Caco-2 (cell line): ENCODE data around the gene CAPZA2. TPM values are rescaled to one million over a fixed set of nuclear protein-coding genes. Genes with fewer than 3 reads are reported as not detected.
"Not testable (repeated sequence)": the region's sequence is repeated elsewhere in the genome, so short reads cannot be mapped to it uniquely, and the experiment has no call there.

ENCODE experiments used
- BruUV-seq: library from RNA; stranded (reverse); fragments of 400-500 nt; replicated peaks from 2 replicates; lab custom pipeline; 2021; lab: Mats Ljungman, UMichigan
- CTCF ChIA-PET: fragments of 300-600 bp; sonication (Branson Sonifier 250); formaldehyde crosslinking; loops from one replicate; lab custom pipeline; 2022; ENCODE audit warnings: antibody characterized with exemption; lab: Charles Lee
- POLR2A ChIA-PET: fragments of 300-600 bp; sonication (Branson Sonifier 250); formaldehyde crosslinking; loops from one replicate; lab custom pipeline; 2022; ENCODE audit warnings: antibody characterized with exemption; lab: Charles Lee
- DNase-seq, 2 experiments: peaks; one replicate each; pipeline versions ENCODE4 v3.0.0 to v3.0.0-alpha.2; 2020 to 2022
- H3K27me3 ChIP-seq: replicated peaks from 2 replicates; pipeline ENCODE4 v1.6.0; 2011; ENCODE audit warnings: low read length; ENCODE audit not compliant: control insufficient read depth, insufficient read depth
- H3K36me3 ChIP-seq: 2 replicates; pipeline ENCODE4 v1.5.1; 2011; ENCODE audit warnings: low read length; ENCODE audit not compliant: control insufficient read depth, insufficient read depth
- H3K4me1 ChIP-seq: fragments of 250-450 bp; sonication (Bioruptor Pico); 2 replicates; pipeline ENCODE4 v1.5.1; 2020; ENCODE audit warnings: mild to moderate bottlenecking
- H3K4me3 ChIP-seq: 2 replicates; pipeline ENCODE4 v1.5.1; 2011; ENCODE audit warnings: low read depth, mild to moderate bottlenecking, control low read depth, low read length
- H3K9me3 ChIP-seq: fragments of 250-450 bp; sonication (Bioruptor Pico); 2 replicates; pipeline ENCODE4 v1.5.1; 2020; ENCODE audit warnings: mild to moderate bottlenecking, moderate library complexity
- H3K27ac Mint-ChIP-seq: one replicate; pipeline ENCODE4 v1.8.0; 2022; ENCODE audit warnings: mixed read lengths; ENCODE audit not compliant: unreplicated experiment
- H3K27me3 Mint-ChIP-seq: one replicate; pipeline ENCODE4 v1.8.0; 2022; ENCODE audit warnings: mixed read lengths; ENCODE audit not compliant: insufficient read depth, unreplicated experiment
- H3K36me3 Mint-ChIP-seq: one replicate; pipeline ENCODE4 v1.8.0; 2022; ENCODE audit warnings: mild to moderate bottlenecking, mixed read lengths; ENCODE audit not compliant: insufficient read depth, unreplicated experiment
- H3K4me1 Mint-ChIP-seq: one replicate; pipeline ENCODE4 v1.8.0; 2022; ENCODE audit warnings: low read depth, mixed read lengths; ENCODE audit not compliant: unreplicated experiment
- H3K4me3 Mint-ChIP-seq: one replicate; pipeline ENCODE4 v1.8.0; 2022; ENCODE audit warnings: mild to moderate bottlenecking, moderate library complexity, mixed read lengths; ENCODE audit not compliant: unreplicated experiment
- H3K9me3 Mint-ChIP-seq: one replicate; pipeline ENCODE4 v1.8.0; 2022; ENCODE audit warnings: mixed read lengths; ENCODE audit not compliant: unreplicated experiment
- intact Hi-C: fragments of 100-400 bp; cut with micrococcal nuclease; formaldehyde crosslinking; loops from one replicate; pipeline ENCODE4 v1.10.0; 2022; ENCODE audit not compliant: unreplicated experiment
- total RNA-seq: library from RNA; stranded (reverse); gene quantifications from 2 replicates; pipeline ENCODE4 v1.2.3, GENCODE V29; 2022
- TF ChIP-seq, protein P1 (sequence below), 2 experiments: fragments of 200-600 bp in 1 of 2; IDR thresholded peaks; 1 replicate in 1 of 2; 2 replicates in 1 of 2; pipeline versions ENCODE4 v1.5.1 to v1.8.0; 2011 to 2022; ENCODE audit warnings: antibody characterized with exemption in 1 of 2, control low read depth in 1 of 2, inconsistent platforms in 1 of 2, low read depth in 1 of 2, low read length in 1 of 2, mild to moderate bottlenecking in 1 of 2, moderate library complexity in 1 of 2; ENCODE audit not compliant: insufficient read depth in 1 of 2, severe bottlenecking in 1 of 2, unreplicated experiment in 1 of 2

The CAPZA2 gene
- total RNA-seq, 1 experiment from 2014 or later, result 271 TPM

DNA sequence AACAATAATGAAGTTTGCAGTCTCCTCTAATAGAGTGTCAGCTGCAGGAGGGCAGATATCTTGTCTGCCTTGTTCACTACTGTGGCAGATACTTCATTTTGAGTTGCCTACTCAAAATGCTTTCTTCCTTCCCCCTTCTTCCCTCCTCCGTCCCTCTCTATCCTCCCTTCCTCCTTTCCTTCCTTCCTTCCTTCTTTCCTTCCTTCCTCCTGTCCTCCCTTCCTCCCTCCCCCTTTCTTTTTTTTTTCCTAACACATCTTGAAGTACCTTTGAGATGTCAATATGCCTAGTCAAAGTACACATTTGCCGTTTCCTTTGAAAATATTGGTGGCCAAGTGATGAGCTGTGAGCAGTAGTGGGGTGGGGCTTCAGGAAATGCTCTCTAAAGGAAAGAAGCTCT lies 72.2 kb downstream of the CAPZA2 start:
- peaks cover 3% of the 10 kb centered on the region; the same call in 1 of the 2 replicates for H3K4me1 ChIP-seq
- CTCF ChIA-PET, result interaction anchor here (0.6 kb wide), 1 partner anchor 193 kb away, joined by 4 read pairs; no protein-coding TSS in a partner anchor
- no peak overlapping the region for H3K27ac Mint-ChIP-seq
- no TSS peak for BruUV-seq
- POLR2A ChIA-PET, result no interaction called here
- no peak overlapping the region for H3K4me3 Mint-ChIP-seq
- no peaks in the 10 kb centered on the region for H3K9me3 Mint-ChIP-seq
- H3K9me3 ChIP-seq, result no peaks in the 10 kb centered on the region
- DNase-seq, result no peak
- no peaks in the 10 kb centered on the region for H3K27me3 Mint-ChIP-seq
- no peaks in the 10 kb centered on the region for H3K27me3 ChIP-seq
- H3K4me3 ChIP-seq, result no peak overlapping the region
- intact Hi-C loops, result no loop called here
- TF ChIP-seq, protein P1, sequence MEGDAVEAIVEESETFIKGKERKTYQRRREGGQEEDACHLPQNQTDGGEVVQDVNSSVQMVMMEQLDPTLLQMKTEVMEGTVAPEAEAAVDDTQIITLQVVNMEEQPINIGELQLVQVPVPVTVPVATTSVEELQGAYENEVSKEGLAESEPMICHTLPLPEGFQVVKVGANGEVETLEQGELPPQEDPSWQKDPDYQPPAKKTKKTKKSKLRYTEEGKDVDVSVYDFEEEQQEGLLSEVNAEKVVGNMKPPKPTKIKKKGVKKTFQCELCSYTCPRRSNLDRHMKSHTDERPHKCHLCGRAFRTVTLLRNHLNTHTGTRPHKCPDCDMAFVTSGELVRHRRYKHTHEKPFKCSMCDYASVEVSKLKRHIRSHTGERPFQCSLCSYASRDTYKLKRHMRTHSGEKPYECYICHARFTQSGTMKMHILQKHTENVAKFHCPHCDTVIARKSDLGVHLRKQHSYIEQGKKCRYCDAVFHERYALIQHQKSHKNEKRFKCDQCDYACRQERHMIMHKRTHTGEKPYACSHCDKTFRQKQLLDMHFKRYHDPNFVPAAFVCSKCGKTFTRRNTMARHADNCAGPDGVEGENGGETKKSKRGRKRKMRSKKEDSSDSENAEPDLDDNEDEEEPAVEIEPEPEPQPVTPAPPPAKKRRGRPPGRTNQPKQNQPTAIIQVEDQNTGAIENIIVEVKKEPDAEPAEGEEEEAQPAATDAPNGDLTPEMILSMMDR (IDR thresholded peaks at IDR 0.05; ENCODE audit: insufficient read depth in 1 of 2, low read depth in 1 of 2, low read length in 1 of 2, severe bottlenecking in 1 of 2, unreplicated experiment in 1 of 2), result no peak
- no peaks in the 10 kb centered on the region for H3K36me3 Mint-ChIP-seq
- peaks cover 12% of the 10 kb centered on the region for H3K4me1 Mint-ChIP-seq
- H3K36me3 ChIP-seq, result no peaks in the 10 kb centered on the region

GRCh38 chr7:116936844-116937243 lies 74.5 kb downstream of the CAPZA2 start:
- H3K4me3 Mint-ChIP-seq, intact Hi-C loops, H3K4me1 ChIP-seq, H3K9me3 Mint-ChIP-seq, H3K36me3 ChIP-seq, H3K27me3 Mint-ChIP-seq, BruUV-seq, DNase-seq, H3K9me3 ChIP-seq, H3K4me1 Mint-ChIP-seq, POLR2A ChIA-PET, H3K4me3 ChIP-seq, H3K27me3 ChIP-seq, H3K27ac Mint-ChIP-seq, H3K36me3 Mint-ChIP-seq, CTCF ChIA-PET: not testable (repeated sequence)

GRCh38 chr7:116938678-116939077 lies 76.3 kb downstream of the CAPZA2 start:
- TF ChIP-seq, protein P1 (IDR thresholded peaks at IDR 0.05; ENCODE audit: insufficient read depth in 1 of 2, low read depth in 1 of 2, low read length in 1 of 2, severe bottlenecking in 1 of 2, unreplicated experiment in 1 of 2), result no peak
- Mint-ChIP-seq H3K36me3 (no peaks in the 10 kb centered on the region), H3K27ac (no peak overlapping the region), H3K4me3 (no peak overlapping the region), H3K9me3 (no peaks in the 10 kb centered on the region), H3K4me1 (no peaks in the 10 kb centered on the region), H3K27me3 (no peaks in the 10 kb centered on the region)
- no peaks in the 10 kb centered on the region for H3K27me3 ChIP-seq
- ChIA-PET POLR2A (no interaction called here), CTCF (no interaction called here)
- DNase-seq, result no peak
- intact Hi-C loops, result no loop called here
- H3K36me3 ChIP-seq, result no peaks in the 10 kb centered on the region
- H3K4me1 ChIP-seq, result no peaks in the 10 kb centered on the region
- no peak overlapping the region for H3K4me3 ChIP-seq
- no peaks in the 10 kb centered on the region for H3K9me3 ChIP-seq
- no TSS peak for BruUV-seq
